Ramos (cell line): ENCODE results near the gene LCP2.

Source experiments
- in situ Hi-C: fragments of 300-500 bp; cut with MboI; formaldehyde crosslinking; loops from one replicate; pipeline ENCODE4 v1.14.3; 2022; ENCODE audit warnings: low sequenced_read_pairs; ENCODE audit not compliant: unreplicated experiment

Gene LCP2

DNA sequence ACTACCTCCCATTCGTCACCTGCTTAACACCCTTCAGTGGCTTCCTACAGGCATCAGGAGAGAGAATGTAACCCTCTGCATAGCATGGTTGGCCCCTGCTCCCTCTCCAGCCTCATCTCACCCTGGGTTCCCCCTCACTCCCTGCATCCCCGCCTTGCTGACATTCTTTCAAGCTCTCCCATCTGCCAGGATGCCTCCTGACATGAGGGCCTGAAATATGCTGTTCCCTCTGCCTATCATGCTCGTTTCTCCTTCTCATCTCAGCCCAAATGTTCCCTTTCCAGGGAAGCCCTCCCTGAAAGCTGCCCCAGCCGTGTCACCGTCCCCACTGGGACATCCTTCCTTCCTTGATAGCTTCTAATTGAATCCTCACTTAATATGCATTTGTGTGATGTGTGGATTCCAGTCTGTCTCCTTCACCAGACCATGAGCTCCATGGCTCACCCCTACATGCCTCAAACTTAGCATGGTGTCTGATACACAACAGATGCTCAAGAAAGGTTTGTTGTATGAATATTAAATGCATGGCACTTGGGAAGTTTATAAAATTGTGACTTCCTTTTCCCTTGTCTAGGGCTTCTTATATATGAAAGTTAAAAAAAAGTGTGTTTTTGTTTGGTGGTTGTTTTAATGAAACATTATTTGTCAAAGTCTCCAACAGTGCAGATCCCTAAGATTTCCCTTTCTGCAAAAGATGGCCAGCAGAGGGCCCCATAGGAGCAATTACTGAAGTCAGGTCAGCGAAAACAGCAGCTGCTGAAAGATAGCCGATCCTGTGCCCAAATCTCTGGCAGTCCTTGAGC, 72.0 kb downstream of the LCP2 start:
- in situ Hi-C loops, result no loop called here

- in situ Hi-C loops, result no loop called here
Measured at GRCh38 chr5:170223906-170224305, 73.7 kb downstream of the LCP2 start.

GRCh38 chr5:170223360-170223759, 74.2 kb downstream of the LCP2 start:
- in situ Hi-C loops, result no loop called here

- in situ Hi-C loops, result no loop called here
Measured at GRCh38 chr5:170221327-170221741, 76.2 kb downstream of the LCP2 start.

DNA sequence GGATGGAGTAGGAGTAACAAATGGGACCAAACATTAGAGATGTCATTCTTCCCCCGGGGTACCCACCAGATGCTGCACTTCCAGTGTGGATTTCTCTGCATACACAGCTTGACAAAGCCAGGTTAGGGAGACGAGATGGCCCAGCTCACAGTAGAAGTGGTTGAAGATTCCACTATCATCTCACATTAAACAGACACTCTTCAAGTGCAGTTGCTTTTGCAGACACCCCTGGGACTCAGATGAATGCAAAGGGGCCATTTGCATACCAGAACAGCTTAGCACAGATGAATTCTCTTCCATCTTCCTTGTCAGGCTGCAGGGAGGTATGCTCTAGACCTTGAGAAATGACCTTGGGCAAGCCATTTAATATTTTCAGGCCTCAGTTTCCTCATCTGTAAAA, 77.4 kb downstream of the LCP2 start:
- in situ Hi-C loops, result no loop called here

DNA sequence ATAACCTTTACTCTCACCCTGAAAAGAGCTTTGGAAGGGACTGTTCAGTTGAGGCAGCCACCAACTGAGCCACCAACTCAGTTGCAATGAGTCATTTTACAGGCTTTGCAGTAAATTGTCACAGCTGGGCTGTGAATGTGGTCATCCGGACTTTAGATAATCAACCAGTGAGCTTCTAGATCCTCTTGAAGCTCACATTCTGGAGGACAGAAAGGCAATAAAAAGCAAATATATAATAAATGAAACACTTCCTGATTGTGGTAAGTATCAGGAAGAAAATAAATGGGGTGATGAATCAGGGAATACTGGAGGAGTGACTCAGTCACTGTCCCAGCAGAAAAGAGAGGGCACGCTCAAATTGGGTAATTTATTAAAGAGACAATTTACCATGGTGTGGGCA, 78.0 kb downstream of the LCP2 start:
- in situ Hi-C loops, result no loop called here

GRCh38 chr5:170218726-170219125, 78.9 kb downstream of the LCP2 start:
- in situ Hi-C loops, result no loop called here

- in situ Hi-C loops, result no loop called here
Measured at GRCh38 chr5:170217831-170218230, 79.7 kb downstream of the LCP2 start.

DNA sequence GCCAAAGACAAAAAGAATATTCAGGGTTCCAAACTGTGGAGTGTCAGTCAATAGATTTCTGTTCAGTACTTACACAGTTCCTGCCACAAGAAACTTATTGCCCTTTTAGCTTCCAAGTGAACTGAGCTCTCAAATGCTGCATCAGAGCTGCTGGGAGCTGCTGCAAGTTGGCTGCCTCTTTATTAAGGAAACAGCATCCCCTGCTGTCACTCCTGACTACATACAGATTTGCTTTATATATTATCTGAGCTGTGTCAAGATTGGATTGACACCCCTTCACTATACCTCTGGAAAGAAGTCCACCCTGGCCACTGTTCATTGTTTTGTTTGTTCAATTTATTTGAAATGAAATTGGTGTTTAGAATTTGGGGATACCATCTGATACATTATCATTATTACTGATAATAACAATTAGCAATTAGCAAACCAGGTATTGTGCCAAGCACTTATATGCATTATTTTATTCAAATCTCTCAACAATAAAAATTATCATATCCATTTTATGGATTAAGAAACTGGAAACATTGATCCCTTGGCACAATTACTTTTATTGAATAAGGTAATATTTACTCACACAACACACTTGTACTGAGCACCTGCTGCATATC, 81.2 kb downstream of the LCP2 start:
- in situ Hi-C loops, result no loop called here

- in situ Hi-C loops, result no loop called here
Measured at GRCh38 chr5:170211575-170212334, 85.8 kb downstream of the LCP2 start.

- in situ Hi-C loops, result no loop called here
Measured at GRCh38 chr5:170206958-170207357, 90.6 kb downstream of the LCP2 start.

DNA sequence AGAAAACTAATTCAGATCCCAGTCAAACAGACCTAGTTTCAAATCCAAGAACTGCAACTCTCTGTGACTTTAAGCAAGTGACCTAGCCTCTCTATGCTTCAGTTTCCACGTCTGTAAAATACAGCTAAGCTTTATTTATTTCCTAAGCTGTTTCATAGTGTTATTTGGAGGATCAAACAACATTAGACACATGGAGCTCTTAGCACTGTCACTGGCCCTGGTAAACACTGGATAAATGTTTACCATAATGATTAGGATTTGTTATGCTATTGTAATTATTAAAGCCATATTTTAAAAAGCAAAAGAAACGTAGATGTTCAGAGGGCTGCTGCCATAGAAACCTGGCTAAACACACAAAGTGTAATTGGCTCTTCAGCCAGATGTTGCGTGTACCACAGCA, 91.4 kb downstream of the LCP2 start:
- in situ Hi-C loops, result no loop called here

- in situ Hi-C loops, result no loop called here
Measured at GRCh38 chr5:170204202-170204601, 93.4 kb downstream of the LCP2 start.

DNA sequence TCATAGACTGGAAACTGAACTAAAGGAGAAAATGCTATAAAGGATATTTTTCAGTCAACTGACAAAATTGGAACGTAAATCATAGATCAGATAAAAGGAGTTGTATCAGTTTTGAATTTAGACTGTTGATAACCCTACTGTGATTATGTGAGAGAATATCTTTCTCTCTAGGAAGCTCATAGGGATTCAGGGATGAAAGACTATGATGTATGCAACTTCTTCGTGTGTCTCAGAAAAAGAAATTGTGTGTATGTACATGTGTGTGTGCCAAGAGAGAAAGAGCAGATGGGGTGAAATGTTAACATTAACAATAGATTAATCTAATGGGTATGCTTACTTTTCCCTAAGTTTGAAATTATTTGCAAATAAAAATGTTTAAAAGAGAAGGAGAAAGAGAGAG, 95.5 kb downstream of the LCP2 start:
- in situ Hi-C loops, result no loop called here

- in situ Hi-C loops, result no loop called here
Measured at GRCh38 chr5:170201311-170201710, 96.3 kb downstream of the LCP2 start.

- in situ Hi-C loops, result no loop called here
Measured at GRCh38 chr5:170200876-170201275, 96.7 kb downstream of the LCP2 start.
